Stimulated activated naive CD8-positive, alpha-beta T cell treated with anti-CD3 and anti-CD28 coated beads, Interleukin-15, Interleukin-2, amounts not matched to agents 100 ng/mL and 50 ng/mL, for 24 hours (primary cell): Measurements from ENCODE around the gene ATP13A1.
A peak's percentile ranks its signal among the peaks of the same experiment; 100 is the strongest.
"Not testable (repeated sequence)": the region's sequence is repeated elsewhere in the genome, so short reads cannot be mapped to it uniquely, and the experiment has no call there.

Experiments used
- H3K27ac Mint-ChIP-seq: one replicate; pipeline ENCODE4 v1.8.0; 2021; ENCODE audit warnings: mild to moderate bottlenecking, mixed read lengths
- H3K27me3 Mint-ChIP-seq: one replicate; pipeline ENCODE4 v1.8.0; 2021; ENCODE audit warnings: mixed read lengths
- H3K36me3 Mint-ChIP-seq: one replicate; pipeline ENCODE4 v1.8.0; 2021; ENCODE audit warnings: low read depth, mixed read lengths
- H3K4me1 Mint-ChIP-seq: one replicate; pipeline ENCODE4 v1.8.0; 2021; ENCODE audit warnings: low read depth, mixed read lengths
- H3K4me3 Mint-ChIP-seq: one replicate; pipeline ENCODE4 v1.8.0; 2021; ENCODE audit warnings: mild to moderate bottlenecking, mixed read lengths
- H3K9me3 Mint-ChIP-seq: one replicate; pipeline ENCODE4 v1.8.0; 2021; ENCODE audit warnings: mixed read lengths

ATP13A1 gene

DNA sequence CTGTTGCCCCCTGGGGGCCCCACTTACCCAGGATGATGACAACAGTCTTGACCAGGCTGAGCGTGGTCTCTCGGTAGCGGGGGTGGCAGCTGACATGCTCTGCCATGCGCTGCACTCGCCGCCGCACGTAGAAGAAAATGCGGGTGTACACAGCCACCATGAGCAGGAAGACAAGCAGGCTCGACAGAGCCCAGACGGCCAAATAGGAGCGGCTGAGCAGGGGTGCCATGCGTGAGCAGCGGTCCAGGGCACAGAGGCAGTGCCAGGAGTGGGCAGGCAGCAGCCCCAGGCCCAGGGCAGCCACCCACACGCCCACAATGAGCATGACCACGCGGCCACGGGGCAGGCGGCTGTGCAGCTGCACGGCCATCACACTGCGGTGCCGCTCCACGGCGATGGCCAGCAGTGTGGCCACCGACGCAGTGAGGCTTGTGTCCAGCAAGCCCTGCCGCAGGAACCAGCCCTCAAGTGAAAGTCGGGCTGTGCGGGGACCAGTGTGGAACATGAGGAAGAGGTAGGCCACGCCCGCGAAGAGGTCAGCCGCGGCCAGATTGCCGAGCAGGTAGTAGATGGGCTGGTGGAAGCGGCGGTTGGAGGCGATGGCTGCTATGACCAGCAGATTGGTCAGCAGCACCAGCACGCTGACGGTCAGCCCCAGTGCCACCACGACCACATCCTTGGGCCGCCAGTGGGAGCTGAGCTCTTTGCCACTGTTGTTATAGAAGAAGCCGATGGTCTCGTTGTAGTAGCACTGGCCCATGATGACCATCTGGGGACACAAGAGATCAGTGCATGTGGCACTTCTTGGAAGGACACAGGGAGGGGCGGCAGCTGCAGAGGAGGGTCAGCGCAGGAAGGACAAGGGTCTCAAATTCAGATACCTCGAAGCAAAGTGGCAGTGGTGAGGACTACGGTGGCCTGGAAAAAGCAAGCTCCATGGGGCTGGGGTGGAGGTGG lies 36.7 kb downstream of the ATP13A1 start:
- Mint-ChIP-seq H3K27me3 (no peaks in the 10 kb centered on the region), H3K36me3 (peaks cover 4% of the 10 kb centered on the region), H3K4me1 (peaks cover 27% of the 10 kb centered on the region), H3K27ac (peak overlapping the region; percentile 90), H3K4me3 (peak overlapping the region; percentile 87), H3K9me3 (no peaks in the 10 kb centered on the region)

DNA sequence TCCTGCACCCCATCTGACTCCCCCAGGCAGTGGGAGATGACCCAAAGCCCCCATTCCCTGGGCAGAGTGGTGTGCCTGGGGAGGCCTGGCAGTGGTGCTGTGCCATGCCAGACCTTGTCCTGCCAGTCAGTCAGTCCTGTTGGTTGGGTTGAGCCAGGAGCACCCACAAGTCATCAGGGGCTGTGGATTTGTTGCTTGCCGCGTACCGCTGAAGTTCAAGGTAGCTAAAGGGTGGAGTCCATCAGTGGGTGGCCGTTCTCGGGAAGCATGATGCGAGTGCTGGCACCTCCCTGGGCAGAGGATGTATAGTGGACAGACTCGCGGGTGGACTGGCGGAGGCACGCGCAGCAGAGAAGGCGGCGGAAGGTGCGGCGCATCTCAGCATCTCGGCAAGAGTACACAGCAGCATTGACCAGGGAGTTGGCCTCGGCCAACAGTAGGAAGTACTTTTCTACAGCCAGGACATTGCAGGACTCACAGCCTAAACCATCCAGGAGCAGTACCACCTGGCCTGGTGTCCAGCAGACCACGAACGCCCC lies 39.4 kb downstream of the ATP13A1 start:
- Mint-ChIP-seq H3K36me3 (peaks cover 4% of the 10 kb centered on the region), H3K4me1 (peaks cover 31% of the 10 kb centered on the region), H3K4me3 (no peak overlapping the region), H3K9me3 (no peaks in the 10 kb centered on the region), H3K27me3 (no peaks in the 10 kb centered on the region), H3K27ac (no peak overlapping the region)

DNA sequence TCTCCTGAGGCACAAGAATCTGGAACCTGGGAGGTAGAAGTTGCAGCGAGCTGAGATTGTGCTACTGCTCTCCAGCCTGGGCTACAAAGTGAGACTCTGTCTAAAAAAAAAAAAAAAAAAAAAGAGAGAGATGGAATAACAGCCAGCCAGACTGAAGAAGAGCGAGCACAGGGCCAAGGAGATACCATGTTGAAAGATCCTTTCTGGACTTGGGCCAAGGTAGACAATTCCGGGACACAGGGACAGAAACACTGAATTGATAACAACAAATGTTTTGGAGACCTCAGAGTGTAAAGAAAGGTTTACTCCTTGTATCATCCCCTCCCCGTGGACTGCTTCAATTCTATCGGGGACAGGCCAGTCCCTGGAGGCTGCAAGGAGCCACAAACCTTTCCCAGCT lies 40.1 kb downstream of the ATP13A1 start:
- Mint-ChIP-seq H3K4me3 (no peak overlapping the region), H3K4me1 (peaks cover 30% of the 10 kb centered on the region), H3K36me3 (peaks cover 4% of the 10 kb centered on the region), H3K9me3 (no peaks in the 10 kb centered on the region), H3K27me3 (no peaks in the 10 kb centered on the region), H3K27ac (no peak overlapping the region)

DNA sequence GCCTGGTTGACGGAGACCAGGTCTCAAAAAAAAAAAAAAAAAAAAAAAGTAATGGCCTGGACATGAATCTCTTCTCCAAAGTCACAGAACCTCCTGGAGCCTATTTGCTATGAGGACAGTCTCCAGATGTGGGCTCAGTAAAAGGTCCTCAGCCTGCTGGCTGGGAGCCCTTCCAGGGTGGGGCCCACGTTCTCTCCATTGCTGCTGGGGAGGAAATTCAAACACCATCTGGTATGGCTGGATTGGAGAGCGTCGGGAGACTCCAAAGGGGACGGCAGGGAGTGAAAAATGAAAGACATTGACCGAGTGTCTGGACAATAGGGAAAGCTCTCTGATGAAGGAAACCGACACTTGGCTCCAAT lies 43.6 kb downstream of the ATP13A1 start:
- Mint-ChIP-seq H3K9me3 (no peaks in the 10 kb centered on the region), H3K4me3 (no peak overlapping the region), H3K4me1 (peaks cover 34% of the 10 kb centered on the region), H3K36me3 (peaks cover 4% of the 10 kb centered on the region), H3K27me3 (no peaks in the 10 kb centered on the region), H3K27ac (no peak overlapping the region)

DNA sequence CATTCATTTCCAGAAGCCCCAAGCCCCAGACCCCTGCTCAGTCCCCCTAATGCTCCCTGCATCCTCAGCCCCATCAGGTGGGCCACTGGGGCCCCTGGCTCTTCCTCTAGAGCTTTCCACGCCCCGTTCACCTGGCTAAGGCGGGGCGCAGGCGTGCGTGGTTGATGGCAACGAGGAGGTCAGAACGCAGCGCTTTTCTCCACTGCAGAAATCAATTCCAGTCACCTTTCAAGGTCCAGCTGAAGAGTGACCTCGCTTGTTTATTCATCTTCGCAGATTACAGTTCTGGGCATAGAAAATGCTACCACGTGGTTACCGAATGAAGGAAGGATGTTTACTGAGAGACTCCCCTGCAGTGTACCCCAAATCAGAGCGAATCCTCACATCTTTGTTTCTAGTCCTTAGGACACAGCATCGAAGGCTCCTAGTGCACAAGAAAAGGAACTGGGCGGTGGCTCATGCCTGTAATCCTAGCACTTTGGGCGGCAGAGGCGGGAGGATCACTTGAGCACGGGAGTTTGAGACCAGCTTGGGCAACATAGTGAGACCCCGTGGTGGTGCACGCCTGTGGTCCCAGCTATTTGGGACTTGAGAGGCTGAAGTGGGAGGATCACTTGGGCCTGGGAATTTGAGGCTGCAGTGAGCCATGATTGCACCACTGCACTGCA lies 44.2 kb downstream of the ATP13A1 start:
- peak overlapping the region; percentile 89 for H3K27ac Mint-ChIP-seq
- H3K36me3 Mint-ChIP-seq, result peaks cover 4% of the 10 kb centered on the region
- peaks cover 39% of the 10 kb centered on the region for H3K4me1 Mint-ChIP-seq
- no peaks in the 10 kb centered on the region for H3K9me3 Mint-ChIP-seq
- H3K4me3 Mint-ChIP-seq, result peak overlapping the region; percentile 86
- no peaks in the 10 kb centered on the region for H3K27me3 Mint-ChIP-seq

DNA sequence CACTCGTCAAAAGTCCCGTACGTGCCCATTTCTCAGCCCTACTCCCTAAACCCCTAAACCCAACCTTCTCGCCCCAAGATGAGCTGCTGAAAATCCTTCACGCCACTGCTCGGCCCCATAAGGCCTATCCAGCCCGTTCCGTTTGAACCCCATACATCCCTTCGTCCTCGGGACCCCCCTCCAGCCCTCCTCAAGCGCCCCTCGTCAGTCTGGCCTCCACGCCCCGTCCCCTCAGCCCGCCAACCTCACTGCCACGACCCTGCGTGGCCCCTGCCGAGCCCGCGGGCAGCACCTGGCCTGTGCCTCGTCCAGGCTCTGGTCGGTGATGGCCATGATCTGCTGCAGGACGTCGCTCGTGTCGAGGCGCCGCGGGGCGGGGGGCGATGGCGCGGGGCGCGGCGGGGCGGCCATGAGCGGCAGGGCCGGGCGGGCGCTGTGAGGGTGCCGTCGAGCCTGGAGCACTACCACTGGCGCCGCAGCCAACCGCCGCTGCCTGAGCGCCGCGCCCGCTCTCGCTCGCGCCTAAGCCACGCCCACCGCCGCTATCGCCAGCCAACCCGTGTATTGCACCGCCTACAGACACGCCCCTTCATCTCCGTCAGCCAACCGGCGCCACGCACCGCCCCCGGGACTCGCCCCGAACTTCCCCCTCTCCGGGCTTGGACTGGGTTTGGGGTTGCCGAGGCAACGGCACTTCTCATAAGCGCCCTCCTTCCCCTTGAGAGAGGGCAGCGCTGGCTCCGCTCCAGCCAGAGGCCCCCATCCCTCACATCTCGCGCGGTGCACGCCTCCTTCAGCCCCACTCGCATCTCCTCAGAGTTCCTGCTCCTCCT lies 45.0 kb downstream of the ATP13A1 start, which contains the start of gene PBX4:
Gene PBX4, minus strand, starts transcription at position 469 of the 833 bp plus-strand sequence. Its CDS starts 58 bp downstream, at position 411.
- Mint-ChIP-seq H3K4me1 (peaks cover 47% of the 10 kb centered on the region), H3K9me3 (no peaks in the 10 kb centered on the region), H3K36me3 (peaks cover 8% of the 10 kb centered on the region), H3K27me3 (no peaks in the 10 kb centered on the region), H3K27ac (peak within 1 kb of the TSS; percentile 89), H3K4me3 (peak within 1 kb of the TSS; percentile 86)

DNA sequence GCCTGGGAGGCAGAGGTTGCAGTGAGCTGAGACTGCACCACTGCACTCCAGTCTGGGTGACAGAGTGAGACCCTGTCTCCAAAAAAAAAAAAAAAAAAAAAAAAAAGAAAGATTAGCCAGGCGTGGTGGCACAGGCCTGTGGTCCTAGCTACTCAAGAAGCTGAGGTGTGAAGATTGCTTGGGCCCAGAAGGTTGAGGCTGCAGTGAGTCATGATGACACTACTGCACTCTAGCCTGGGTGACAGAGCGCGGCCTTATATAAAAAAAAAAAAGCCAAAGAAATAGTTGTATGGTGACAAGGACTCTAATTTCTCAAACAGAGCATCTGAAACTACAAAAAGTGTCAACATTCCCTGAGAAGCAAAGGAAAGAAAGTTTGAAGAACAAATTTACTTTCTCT lies 48.4 kb downstream of the ATP13A1 start:
- Mint-ChIP-seq H3K36me3 (peaks cover 8% of the 10 kb centered on the region), H3K9me3 (no peaks in the 10 kb centered on the region), H3K4me3 (peak overlapping the region; percentile 15), H3K27me3 (no peaks in the 10 kb centered on the region), H3K27ac (peak overlapping the region; percentile 50), H3K4me1 (peaks cover 52% of the 10 kb centered on the region)

DNA sequence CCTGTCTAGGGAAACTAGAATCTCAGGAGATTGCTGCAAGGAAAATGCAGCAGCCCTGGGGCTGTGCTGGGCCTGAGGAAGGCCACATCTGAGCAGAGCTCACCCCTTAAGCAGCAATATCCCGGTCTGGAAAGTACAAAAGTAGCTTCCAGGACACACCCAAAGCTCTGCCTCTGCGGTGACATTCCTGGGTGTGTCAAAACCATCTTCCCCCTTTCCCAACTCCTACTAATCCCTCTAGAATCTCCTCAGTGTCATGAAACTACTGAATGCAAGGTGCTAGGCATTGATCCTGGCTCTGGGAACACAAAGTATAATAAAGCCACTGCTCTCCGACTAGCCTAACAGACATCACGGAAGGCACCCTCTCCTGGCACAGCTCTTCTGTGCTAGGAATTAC lies 50.0 kb downstream of the ATP13A1 start:
- no peaks in the 10 kb centered on the region for H3K9me3 Mint-ChIP-seq
- no peaks in the 10 kb centered on the region for H3K27me3 Mint-ChIP-seq
- no peak overlapping the region for H3K4me3 Mint-ChIP-seq
- no peak overlapping the region for H3K27ac Mint-ChIP-seq
- peaks cover 14% of the 10 kb centered on the region for H3K36me3 Mint-ChIP-seq
- peaks cover 46% of the 10 kb centered on the region for H3K4me1 Mint-ChIP-seq

DNA sequence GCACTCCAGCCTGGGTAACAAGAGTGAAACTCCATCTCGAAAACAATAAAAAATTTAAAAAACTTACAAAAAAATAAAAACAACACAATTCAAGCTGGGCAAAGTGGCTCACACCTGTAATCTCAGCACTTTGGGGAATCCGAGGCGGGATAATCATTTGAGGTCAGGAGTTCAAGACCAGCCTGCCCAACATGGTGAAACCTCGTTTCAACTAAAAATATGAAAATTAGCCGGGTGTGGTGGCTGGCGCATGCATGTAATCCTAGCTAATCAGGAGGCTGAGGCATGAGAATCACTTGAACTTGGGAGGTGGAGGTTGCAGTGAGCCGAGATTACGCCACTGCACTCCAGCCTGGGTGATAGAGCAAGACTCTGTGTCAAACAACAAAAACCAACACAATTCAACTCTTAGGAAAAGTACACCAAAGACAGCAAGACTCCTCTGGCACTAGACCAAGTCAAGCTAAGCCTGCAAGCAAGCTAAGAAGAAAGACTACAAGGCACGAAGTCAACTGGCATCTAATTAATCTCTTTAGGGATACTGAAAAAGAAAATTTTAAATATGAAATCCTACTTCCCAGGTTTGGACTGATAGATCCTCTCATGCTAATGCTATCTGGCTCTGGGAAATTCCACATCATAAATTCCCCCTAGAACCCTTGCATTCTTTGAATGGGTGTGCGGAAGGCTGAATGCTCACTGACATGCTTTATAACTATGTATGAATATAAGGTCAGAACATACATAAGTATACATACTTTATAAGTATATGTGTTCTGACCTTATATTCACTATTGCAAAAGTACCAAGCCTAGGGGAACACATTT lies 52.9 kb downstream of the ATP13A1 start:
- no peak overlapping the region for H3K4me3 Mint-ChIP-seq
- H3K27me3 Mint-ChIP-seq, result no peaks in the 10 kb centered on the region
- H3K27ac Mint-ChIP-seq, result peak overlapping the region; percentile 45
- peaks cover 39% of the 10 kb centered on the region for H3K4me1 Mint-ChIP-seq
- peaks cover 17% of the 10 kb centered on the region for H3K36me3 Mint-ChIP-seq
- no peaks in the 10 kb centered on the region for H3K9me3 Mint-ChIP-seq

DNA sequence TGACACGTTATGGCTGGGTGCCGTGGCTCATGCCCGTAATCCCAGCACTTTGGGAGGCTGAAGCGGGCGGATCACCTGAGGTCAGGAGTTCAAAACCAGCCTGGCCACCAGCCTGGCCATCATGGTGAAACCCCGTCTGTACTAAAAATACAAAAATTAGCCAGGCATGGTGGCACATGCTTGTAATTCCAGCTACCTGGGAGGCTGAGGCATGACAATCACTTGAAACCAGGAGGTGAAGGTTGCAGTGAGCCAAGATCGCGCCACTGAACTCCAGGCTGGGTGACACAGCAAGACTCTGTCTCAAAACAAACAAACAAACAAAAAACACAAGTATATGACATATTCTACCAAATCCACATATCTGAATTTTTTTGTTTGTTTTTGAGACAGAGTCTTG lies 56.8 kb downstream of the ATP13A1 start:
- H3K4me1 Mint-ChIP-seq, result peaks cover 41% of the 10 kb centered on the region
- not testable (repeated sequence) for H3K9me3 Mint-ChIP-seq, H3K36me3 Mint-ChIP-seq, H3K4me3 Mint-ChIP-seq, H3K27me3 Mint-ChIP-seq, H3K27ac Mint-ChIP-seq

DNA sequence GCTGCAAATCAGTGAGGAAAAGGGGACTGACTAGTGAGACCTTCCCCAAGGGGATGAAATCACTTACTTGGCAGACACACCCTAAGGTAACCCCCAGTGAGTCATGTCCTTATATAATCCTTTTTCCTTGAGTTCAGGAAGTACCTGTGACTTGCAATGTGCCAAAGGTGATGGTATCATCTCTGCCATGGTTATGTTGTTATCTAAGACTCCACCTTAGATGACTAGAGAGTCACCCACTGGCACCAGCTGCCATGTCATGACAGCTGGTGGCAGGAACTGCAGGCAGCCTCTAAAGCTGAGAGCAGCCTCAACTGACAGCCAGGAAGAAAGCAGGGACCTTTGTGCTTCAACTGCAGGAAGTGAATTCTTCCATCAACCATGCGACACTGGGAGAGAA lies 57.5 kb downstream of the ATP13A1 start:
- H3K27ac Mint-ChIP-seq, result peak overlapping the region; percentile 60
- H3K36me3 Mint-ChIP-seq, result peaks cover 13% of the 10 kb centered on the region
- H3K27me3 Mint-ChIP-seq, result no peaks in the 10 kb centered on the region
- H3K9me3 Mint-ChIP-seq, result no peaks in the 10 kb centered on the region
- H3K4me1 Mint-ChIP-seq, result peaks cover 48% of the 10 kb centered on the region
- no peak overlapping the region for H3K4me3 Mint-ChIP-seq

DNA sequence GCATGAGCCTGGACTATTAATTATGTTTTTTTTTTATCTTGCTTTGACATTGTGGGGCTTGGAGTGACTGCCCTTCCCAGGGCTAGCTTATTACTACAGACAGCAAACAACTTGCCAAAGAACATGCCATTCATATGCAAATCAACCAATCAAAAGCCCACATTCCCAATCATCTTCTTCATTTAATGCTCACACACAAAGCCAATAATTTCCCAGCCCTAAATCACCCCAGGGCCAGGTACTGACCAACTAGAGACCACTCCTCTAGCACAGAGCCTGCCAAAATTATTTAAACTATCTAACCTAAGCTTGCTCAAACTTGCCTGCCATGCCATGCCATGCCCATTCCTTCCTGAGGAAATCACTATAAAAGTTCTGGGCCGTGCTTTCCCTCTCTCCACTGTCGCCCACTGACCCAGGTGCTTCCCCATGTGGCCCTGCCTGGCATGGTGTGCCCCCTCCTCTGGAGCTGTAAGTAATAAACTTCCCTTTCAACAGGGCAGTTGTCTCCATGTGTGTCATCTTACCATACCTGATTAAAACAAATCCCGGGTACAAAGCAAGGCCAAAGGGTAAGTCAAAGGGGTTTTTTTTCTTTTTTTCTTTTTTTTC lies 60.7 kb downstream of the ATP13A1 start:
- Mint-ChIP-seq H3K4me1 (peaks cover 67% of the 10 kb centered on the region), H3K27ac (peak overlapping the region; percentile 86), H3K36me3 (peaks cover 7% of the 10 kb centered on the region), H3K27me3 (no peaks in the 10 kb centered on the region), H3K4me3 (no peak overlapping the region), H3K9me3 (no peaks in the 10 kb centered on the region)

DNA sequence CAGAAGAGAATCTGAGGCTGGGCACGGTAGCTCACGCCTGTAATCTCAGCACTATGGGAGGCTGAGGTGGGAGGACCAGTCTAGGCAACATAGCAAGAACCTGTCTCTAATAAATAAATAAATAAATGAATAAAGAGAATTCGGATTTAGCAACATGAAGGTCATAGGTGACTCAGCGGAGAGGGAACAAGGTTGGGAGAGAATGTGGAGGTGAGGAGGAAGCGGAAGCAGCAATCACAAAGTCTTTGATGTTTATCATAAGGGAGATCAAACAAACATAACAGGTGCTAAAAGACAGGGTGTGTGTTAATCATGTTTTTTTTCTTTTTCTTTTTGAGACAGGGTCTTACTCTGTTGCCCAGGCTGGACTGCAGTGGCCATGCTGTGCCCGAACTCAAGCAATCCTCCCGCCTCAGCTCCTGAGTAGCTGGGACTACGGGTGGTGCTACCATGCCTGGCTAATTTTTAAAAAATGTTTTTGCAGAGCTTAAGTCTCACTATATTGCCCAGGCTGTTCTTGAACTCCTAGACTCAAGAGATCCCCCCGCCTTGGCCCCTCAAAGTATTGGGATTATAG lies 61.3 kb downstream of the ATP13A1 start:
- Mint-ChIP-seq H3K9me3 (no peaks in the 10 kb centered on the region), H3K4me3 (peak overlapping the region; percentile 14), H3K27ac (peak overlapping the region; percentile 86), H3K27me3 (no peaks in the 10 kb centered on the region), H3K4me1 (peaks cover 73% of the 10 kb centered on the region), H3K36me3 (peaks cover 13% of the 10 kb centered on the region)
